Measurements from ENCODE around the gene GSTO2. TPM values are rescaled to one million over a fixed set of nuclear protein-coding genes. Genes with fewer than 3 reads are reported as not detected.
"Not testable (repeated sequence)": the region's sequence is repeated elsewhere in the genome, so short reads cannot be mapped to it uniquely, and the experiment has no call there.

GSTO2 gene
- total RNA-seq, 1 donor from 2014 or later, result 0.80 TPM

DNA sequence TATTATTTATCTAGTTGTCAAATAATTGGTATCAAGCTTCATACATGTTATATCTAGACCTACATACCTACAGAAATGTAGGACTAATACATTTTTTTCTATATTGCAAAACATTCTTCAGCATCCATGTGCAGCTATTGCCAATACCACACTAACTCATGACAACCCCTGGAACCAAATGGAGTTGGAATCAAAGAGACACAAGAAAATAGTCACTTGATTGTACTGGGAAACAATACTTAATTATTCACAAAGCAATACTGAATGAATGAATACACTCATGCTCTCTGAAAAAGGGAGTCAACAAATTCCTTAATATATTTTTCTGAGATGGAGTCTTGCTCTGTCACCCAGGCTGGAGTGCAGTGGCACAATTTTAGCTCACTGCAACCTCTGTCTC, 26.4 kb upstream of the GSTO2 start:
- intact Hi-C loops (cut with micrococcal nuclease), result no loop called here

GRCh38 chr10:104243009-104243408, 26.0 kb upstream of the GSTO2 start:
- H3K36me3 ChIP-seq; H3K4me1 ChIP-seq; H3K27ac ChIP-seq (replicated peaks); H3K9me3 ChIP-seq (replicated peaks); H3K4me3 ChIP-seq; intact Hi-C loops (cut with micrococcal nuclease); H3K27me3 ChIP-seq (ENCODE audit: low read depth); DNase-seq: not testable (repeated sequence)

More for the DNA sequence above, 26.4 kb upstream of the GSTO2 start:
- no peak for DNase-seq
- TF ChIP-seq CTCF (IDR thresholded peaks at IDR 0.05; ENCODE audit: borderline replicate concordance), result no peak
- H3K4me3 ChIP-seq, result no peak overlapping the region
- H3K27me3 ChIP-seq (ENCODE audit: low read depth), result no peaks in the 10 kb centered on the region
- H3K27ac ChIP-seq (replicated peaks), result no peak overlapping the region
- no peaks in the 10 kb centered on the region for H3K36me3 ChIP-seq
- H3K9me3 ChIP-seq (replicated peaks), result peaks cover 8% of the 10 kb centered on the region
- no peaks in the 10 kb centered on the region for H3K4me1 ChIP-seq

- intact Hi-C loops (cut with micrococcal nuclease), result no loop called here
Observed at GRCh38 chr10:104243512-104243911, 25.5 kb upstream of the GSTO2 start.

GRCh38 chr10:104245066-104245632, 23.8 kb upstream of the GSTO2 start:
- DNase-seq, result no peak
- H3K4me1 ChIP-seq, result no peaks in the 10 kb centered on the region
- TF ChIP-seq CTCF (IDR thresholded peaks at IDR 0.05; ENCODE audit: borderline replicate concordance), result no peak
- H3K9me3 ChIP-seq (replicated peaks), result peaks cover 8% of the 10 kb centered on the region
- H3K27me3 ChIP-seq (ENCODE audit: low read depth), result no peaks in the 10 kb centered on the region
- no peak overlapping the region for H3K27ac ChIP-seq (replicated peaks)
- H3K36me3 ChIP-seq, result no peaks in the 10 kb centered on the region
- intact Hi-C loops (cut with micrococcal nuclease), result no loop called here
- H3K4me3 ChIP-seq, result no peak overlapping the region

More at GRCh38 chr10:104243512-104243911, 25.5 kb upstream of the GSTO2 start:
- no peaks in the 10 kb centered on the region for H3K27me3 ChIP-seq (ENCODE audit: low read depth)
- H3K4me3 ChIP-seq, result no peak overlapping the region
- no peak overlapping the region for H3K27ac ChIP-seq (replicated peaks)
- H3K36me3 ChIP-seq, result no peaks in the 10 kb centered on the region
- no peaks in the 10 kb centered on the region for H3K4me1 ChIP-seq
- DNase-seq, result no peak
- TF ChIP-seq CTCF (IDR thresholded peaks at IDR 0.05; ENCODE audit: borderline replicate concordance), result no peak
- H3K9me3 ChIP-seq (replicated peaks), result peaks cover 8% of the 10 kb centered on the region

GRCh38 chr10:104246976-104247375, 22.0 kb upstream of the GSTO2 start:
- Histone ChIP-seq H3K4me3 (no peak overlapping the region), H3K36me3 (no peaks in the 10 kb centered on the region), H3K27me3 (ENCODE audit: low read depth) (no peaks in the 10 kb centered on the region), H3K9me3 (replicated peaks) (peaks cover 8% of the 10 kb centered on the region), H3K4me1 (no peaks in the 10 kb centered on the region), H3K27ac (replicated peaks) (no peak overlapping the region)
- no peak for DNase-seq
- no peak for TF ChIP-seq CTCF (IDR thresholded peaks at IDR 0.05; ENCODE audit: borderline replicate concordance)
- intact Hi-C loops (cut with micrococcal nuclease), result no loop called here

GRCh38 chr10:104247513-104248146, 21.4 kb upstream of the GSTO2 start:
- no peak for TF ChIP-seq CTCF (IDR thresholded peaks at IDR 0.05; ENCODE audit: borderline replicate concordance)
- H3K27ac ChIP-seq (replicated peaks), result no peak overlapping the region
- DNase-seq, result no peak
- H3K27me3 ChIP-seq (ENCODE audit: low read depth), result no peaks in the 10 kb centered on the region
- H3K4me1 ChIP-seq, result no peaks in the 10 kb centered on the region
- no peak overlapping the region for H3K4me3 ChIP-seq
- intact Hi-C loops (cut with micrococcal nuclease), result no loop called here
- peaks cover 8% of the 10 kb centered on the region for H3K9me3 ChIP-seq (replicated peaks)
- no peaks in the 10 kb centered on the region for H3K36me3 ChIP-seq

DNA sequence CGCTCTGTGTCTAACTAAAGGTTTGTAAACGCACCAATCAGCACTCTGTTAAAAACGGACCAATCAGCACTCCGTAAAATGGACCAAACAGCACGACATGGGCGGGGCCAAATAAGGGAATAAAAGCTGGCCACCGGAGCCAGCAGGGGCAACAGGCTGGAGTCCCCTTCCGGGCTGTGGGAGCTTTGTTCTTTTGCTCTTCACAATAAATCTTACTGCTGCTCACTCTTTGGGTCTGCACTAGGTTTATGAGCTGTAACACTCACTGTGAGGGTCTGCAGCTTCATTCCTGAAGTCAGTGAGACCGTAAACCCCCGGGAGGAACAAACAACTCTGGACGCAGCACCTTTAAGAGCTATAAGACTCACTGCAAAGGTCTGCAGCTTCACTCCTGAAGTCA, 20.1 kb upstream of the GSTO2 start:
- H3K9me3 ChIP-seq (replicated peaks); H3K4me1 ChIP-seq; intact Hi-C loops (cut with micrococcal nuclease); H3K4me3 ChIP-seq; H3K27ac ChIP-seq (replicated peaks); H3K36me3 ChIP-seq; DNase-seq; H3K27me3 ChIP-seq (ENCODE audit: low read depth): not testable (repeated sequence)

All from left ventricle myocardium inferior (tissue), 1 donor.